ENCODE measurements around the gene LPP.

- no peak for TF ChIP-seq GATA2 (IDR thresholded peaks at IDR 0.05; ENCODE audit: low read depth, low read length)
- TF ChIP-seq GATA3 (IDR thresholded peaks at IDR 0.05; ENCODE audit: low read depth, low read length), result no peak
These were observed 52.8 kb downstream of the LPP start for GRCh38 chr3:188206787-188207186.

All from SH-SY5Y (cell line).